GM12878 (cell line): Measurements from ENCODE around the gene RBMX. TPM values are rescaled to one million over a fixed set of nuclear protein-coding genes. Genes with fewer than 3 reads are reported as not detected.

Experiments
- ASH2L ChIP-seq: fragments of 300-600, 200-600 bp; sonication (generic); IDR thresholded peaks from 2 replicates; pipeline ENCODE4 v1.6.1; 2017; ENCODE audit warnings: low read depth, mild to moderate bottlenecking, borderline replicate concordance
- CBFB ChIP-seq: IDR thresholded peaks from 2 replicates; pipeline ENCODE4 v1.6.1; 2016; ENCODE audit warnings: antibody characterized with exemption, low read depth
- HSF1 ChIP-seq: fragments of 150-350 bp; IDR thresholded peaks from 2 replicates; pipeline ENCODE4 v1.6.1; 2014; ENCODE audit warnings: mild to moderate bottlenecking, low read depth, low read length
- IRF3 ChIP-seq: fragments of 450-650 bp; IDR thresholded peaks from 2 replicates; pipeline ENCODE4 v1.6.1; 2014; ENCODE audit warnings: mild to moderate bottlenecking
- KDM1A ChIP-seq: fragments of 200-600 bp; sonication (generic); IDR thresholded peaks from 2 replicates; pipeline ENCODE4 v1.6.1; 2016; ENCODE audit warnings: borderline replicate concordance
- NFYB ChIP-seq: IDR thresholded peaks from 2 replicates; pipeline ENCODE4 v1.6.1; 2011; ENCODE audit warnings: low read depth, mild to moderate bottlenecking, low read length, improper control_type of control experiment, moderate library complexity; ENCODE audit not compliant: insufficient read depth
- NKRF ChIP-seq: fragments of 450-650 bp; conservative IDR thresholded peaks from 2 replicates; pipeline ENCODE4 v1.6.1; 2017; ENCODE audit warnings: mild to moderate bottlenecking, moderate library complexity
- POU2F2 ChIP-seq: IDR thresholded peaks from 3 replicates; pipeline ENCODE4 v1.6.1; 2011; ENCODE audit warnings: low read depth, mild to moderate bottlenecking, low read length, borderline replicate concordance
- RB1 ChIP-seq: fragments of 450-650 bp; formaldehyde crosslinking; IDR thresholded peaks from 2 replicates; pipeline ENCODE4 v1.6.1; 2017; ENCODE audit warnings: mild to moderate bottlenecking, borderline replicate concordance
- SUZ12 ChIP-seq: fragments of 200-600 bp; sonication (generic); IDR thresholded peaks from one replicate; pipeline ENCODE4 v1.6.1; 2018; ENCODE audit warnings: antibody characterized with exemption, mild to moderate bottlenecking; ENCODE audit not compliant: unreplicated experiment
- USF2 ChIP-seq: IDR thresholded peaks from 2 replicates; pipeline ENCODE4 v1.6.1; 2011; ENCODE audit warnings: low read depth, low read length, improper control_type of control experiment, borderline replicate concordance
- polyA plus RNA-seq, 11 experiments: library from polyadenylated mRNA; depleted of rRNA in 4 of 11; unstranded in 6 of 11; stranded (reverse) in 5 of 11; fragments of >200 nt; fragmentation: Nextera tagmentation in 4 of 11; fragmentation: Illumina TruSeq in 1 of 11; extraction: Ambion mirVana in 4 of 11; extraction: Trizol in 1 of 11; gene quantifications; 1 replicate in 1 of 11; 2 replicates in 10 of 11; pipeline versions ENCODE4 v1.2.1 to v1.2.3, GENCODE V29; 2011 to 2016; ENCODE audit warnings: inconsistent platforms in 2 of 11, missing spikeins in 2 of 11, low read depth in 1 of 11
- total RNA-seq, 4 experiments: library from RNA; depleted of rRNA in 3 of 4; stranded (reverse); fragments of >200 nt in 3 of 4; fragmentation: Illumina TruSeq in 1 of 4; extraction: Trizol in 1 of 4; gene quantifications; 2 replicates each; pipeline versions ENCODE4 v1.2.1 to v1.2.3, GENCODE V29; 2013 to 2021
- TF ChIP-seq, protein P1 (sequence below): fragments of 450-650 bp; IDR thresholded peaks from 2 replicates; pipeline ENCODE4 v1.6.1; 2017; ENCODE audit warnings: mild to moderate bottlenecking, moderate library complexity
- TF ChIP-seq, protein P2 (sequence below): IDR thresholded peaks from 2 replicates; pipeline ENCODE4 v1.6.1; 2011; ENCODE audit warnings: low read depth, mild to moderate bottlenecking, low read length, moderate library complexity, borderline replicate concordance; ENCODE audit errors: extremely low read depth
- TF ChIP-seq, protein P3 (sequence below): fragments of 450-650 bp; IDR thresholded peaks from 2 replicates; pipeline ENCODE4 v1.6.1; 2016; ENCODE audit warnings: mild to moderate bottlenecking

The RBMX gene
- total and polyA plus RNA-seq, 10 of the 15 experiments (the other 5 are each of a cell fraction or from before 2014, with no cell fraction given), result 252 to 427 (median 288) TPM

DNA sequence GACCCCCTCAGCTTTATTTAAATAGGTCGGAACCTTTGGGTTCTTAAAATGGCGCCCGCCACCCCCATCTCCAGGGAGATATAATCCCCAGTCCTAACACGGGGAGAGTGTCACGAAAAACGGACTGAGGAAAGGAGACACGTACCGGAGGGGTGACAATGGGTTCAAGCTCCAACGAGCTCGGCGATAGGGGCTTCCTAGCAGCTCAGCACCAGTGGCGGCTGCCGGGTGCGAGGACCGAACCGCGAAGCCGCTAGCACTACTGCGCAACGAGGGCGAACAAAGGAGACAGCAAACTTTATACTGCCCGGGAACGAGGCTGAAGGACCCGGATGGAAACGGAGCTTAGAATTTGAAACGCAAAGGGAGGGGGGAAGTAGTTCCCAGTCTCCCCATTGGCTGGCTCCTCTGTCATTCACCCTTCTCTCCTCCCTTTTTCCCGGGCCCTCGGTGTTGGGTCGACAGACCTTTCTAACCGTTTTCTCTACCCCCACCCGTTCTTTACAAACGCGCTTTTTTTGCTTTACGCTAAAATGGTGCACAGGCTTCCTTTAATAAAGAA lies at the start of gene RBMX (continued):
- TF ChIP-seq, protein P1, sequence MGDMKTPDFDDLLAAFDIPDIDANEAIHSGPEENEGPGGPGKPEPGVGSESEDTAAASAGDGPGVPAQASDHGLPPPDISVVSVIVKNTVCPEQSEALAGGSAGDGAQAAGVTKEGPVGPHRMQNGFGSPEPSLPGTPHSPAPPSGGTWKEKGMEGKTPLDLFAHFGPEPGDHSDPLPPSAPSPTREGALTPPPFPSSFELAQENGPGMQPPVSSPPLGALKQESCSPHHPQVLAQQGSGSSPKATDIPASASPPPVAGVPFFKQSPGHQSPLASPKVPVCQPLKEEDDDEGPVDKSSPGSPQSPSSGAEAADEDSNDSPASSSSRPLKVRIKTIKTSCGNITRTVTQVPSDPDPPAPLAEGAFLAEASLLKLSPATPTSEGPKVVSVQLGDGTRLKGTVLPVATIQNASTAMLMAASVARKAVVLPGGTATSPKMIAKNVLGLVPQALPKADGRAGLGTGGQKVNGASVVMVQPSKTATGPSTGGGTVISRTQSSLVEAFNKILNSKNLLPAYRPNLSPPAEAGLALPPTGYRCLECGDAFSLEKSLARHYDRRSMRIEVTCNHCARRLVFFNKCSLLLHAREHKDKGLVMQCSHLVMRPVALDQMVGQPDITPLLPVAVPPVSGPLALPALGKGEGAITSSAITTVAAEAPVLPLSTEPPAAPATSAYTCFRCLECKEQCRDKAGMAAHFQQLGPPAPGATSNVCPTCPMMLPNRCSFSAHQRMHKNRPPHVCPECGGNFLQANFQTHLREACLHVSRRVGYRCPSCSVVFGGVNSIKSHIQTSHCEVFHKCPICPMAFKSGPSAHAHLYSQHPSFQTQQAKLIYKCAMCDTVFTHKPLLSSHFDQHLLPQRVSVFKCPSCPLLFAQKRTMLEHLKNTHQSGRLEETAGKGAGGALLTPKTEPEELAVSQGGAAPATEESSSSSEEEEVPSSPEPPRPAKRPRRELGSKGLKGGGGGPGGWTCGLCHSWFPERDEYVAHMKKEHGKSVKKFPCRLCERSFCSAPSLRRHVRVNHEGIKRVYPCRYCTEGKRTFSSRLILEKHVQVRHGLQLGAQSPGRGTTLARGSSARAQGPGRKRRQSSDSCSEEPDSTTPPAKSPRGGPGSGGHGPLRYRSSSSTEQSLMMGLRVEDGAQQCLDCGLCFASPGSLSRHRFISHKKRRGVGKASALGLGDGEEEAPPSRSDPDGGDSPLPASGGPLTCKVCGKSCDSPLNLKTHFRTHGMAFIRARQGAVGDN, result peak; percentile 76
- TF ChIP-seq USF2, result no peak
- TF ChIP-seq HSF1, result no peak
- TF ChIP-seq POU2F2, result peak; percentile 91
- TF ChIP-seq, protein P2, sequence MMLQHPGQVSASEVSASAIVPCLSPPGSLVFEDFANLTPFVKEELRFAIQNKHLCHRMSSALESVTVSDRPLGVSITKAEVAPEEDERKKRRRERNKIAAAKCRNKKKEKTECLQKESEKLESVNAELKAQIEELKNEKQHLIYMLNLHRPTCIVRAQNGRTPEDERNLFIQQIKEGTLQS, result no peak
- TF ChIP-seq CBFB, result peak; percentile 88
- TF ChIP-seq ASH2L, result no peak
- peak; percentile 52; the same call in 1 of the 2 replicates for TF ChIP-seq IRF3
- no peak for TF ChIP-seq SUZ12
- peak; percentile 54 for TF ChIP-seq NKRF
- TF ChIP-seq RB1, result no peak
- TF ChIP-seq, protein P3, sequence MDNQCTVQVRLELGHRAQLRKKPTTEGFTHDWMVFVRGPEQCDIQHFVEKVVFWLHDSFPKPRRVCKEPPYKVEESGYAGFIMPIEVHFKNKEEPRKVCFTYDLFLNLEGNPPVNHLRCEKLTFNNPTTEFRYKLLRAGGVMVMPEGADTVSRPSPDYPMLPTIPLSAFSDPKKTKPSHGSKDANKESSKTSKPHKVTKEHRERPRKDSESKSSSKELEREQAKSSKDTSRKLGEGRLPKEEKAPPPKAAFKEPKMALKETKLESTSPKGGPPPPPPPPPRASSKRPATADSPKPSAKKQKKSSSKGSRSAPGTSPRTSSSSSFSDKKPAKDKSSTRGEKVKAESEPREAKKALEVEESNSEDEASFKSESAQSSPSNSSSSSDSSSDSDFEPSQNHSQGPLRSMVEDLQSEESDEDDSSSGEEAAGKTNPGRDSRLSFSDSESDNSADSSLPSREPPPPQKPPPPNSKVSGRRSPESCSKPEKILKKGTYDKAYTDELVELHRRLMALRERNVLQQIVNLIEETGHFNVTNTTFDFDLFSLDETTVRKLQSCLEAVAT, result no peak
- no peak for TF ChIP-seq KDM1A
- peak; percentile 97 for TF ChIP-seq NFYB
